Jurkat, Clone E6-1 (cell line): ENCODE measurements around the gene STPG2.
"Not testable (repeated sequence)": the region's sequence is repeated elsewhere in the genome, so short reads cannot be mapped to it uniquely, and the experiment has no call there.

ENCODE experiments used
- DNase-seq: peaks from one replicate; pipeline ENCODE4 v3.0.0-alpha.2; 2011; ENCODE audit warnings: low read depth, low spot score
- H3K4me3 ChIP-seq: 2 replicates; pipeline ENCODE4 v1.5.1; 2011; ENCODE audit warnings: mild to moderate bottlenecking, low read length, control low read depth, moderate library complexity

STPG2 gene

DNA sequence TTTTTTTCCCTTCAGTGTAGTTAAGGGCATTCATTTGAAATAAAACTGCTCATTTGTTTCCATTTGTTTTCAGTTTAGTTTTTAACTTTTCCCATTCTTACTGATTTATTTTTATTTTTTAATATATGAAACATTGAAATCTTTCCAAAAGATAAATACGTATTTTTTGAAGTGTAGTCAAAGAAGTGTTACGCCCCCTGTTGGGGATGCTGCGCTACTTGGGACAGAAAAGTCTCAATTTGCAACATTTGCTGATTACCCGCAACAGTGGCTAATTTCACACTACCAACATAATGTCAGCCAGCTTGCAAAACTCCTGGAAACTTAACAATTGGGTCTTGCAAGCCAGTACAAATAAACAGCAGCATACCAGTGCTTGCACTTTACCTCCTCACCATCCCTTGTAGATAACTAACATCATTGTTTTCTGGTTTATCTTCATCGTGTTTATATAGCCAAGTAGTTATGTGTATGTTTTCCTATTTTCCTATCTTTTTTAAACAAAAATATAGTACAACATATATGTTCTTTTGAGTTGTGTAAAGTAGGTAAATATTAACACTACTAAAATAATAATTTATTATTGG, 158.6 kb downstream of the STPG2 start:
- no peak overlapping the region for H3K4me3 ChIP-seq
- peak; percentile 24 for DNase-seq

DNA sequence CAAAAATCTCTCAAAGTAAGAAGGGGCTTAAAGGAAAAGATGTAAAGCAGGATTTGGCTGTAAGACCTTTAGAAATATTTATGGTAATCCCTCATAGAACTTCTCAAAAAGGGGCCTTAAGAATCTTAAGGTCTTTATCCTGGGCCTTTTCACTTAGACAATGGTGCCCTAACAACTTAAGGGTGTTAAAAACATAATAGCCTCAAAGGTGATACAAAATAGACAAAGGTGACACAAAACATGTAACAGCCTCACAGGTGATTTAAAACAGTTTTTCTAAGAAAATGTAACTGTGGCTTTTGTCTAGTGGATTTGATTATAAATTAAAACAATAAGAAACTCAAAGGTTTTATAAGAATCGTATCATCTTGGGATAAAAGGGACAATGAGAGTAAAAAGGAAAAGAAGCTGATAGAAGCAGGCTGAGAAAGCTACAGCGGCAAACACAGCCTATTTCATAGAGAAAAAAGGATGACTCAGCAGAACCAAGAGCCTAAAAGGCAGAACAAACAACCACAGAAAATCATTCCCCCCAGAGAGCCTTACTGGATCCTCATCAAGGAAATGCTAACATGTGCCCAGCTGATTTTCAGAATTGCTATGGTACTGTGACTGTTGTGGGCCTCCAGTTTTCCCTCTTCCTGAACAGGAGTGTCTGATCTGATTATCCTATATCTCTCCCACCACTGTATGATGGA, 164.3 kb downstream of the STPG2 start:
- H3K4me3 ChIP-seq, result no peak overlapping the region
- DNase-seq, result no peak

DNA sequence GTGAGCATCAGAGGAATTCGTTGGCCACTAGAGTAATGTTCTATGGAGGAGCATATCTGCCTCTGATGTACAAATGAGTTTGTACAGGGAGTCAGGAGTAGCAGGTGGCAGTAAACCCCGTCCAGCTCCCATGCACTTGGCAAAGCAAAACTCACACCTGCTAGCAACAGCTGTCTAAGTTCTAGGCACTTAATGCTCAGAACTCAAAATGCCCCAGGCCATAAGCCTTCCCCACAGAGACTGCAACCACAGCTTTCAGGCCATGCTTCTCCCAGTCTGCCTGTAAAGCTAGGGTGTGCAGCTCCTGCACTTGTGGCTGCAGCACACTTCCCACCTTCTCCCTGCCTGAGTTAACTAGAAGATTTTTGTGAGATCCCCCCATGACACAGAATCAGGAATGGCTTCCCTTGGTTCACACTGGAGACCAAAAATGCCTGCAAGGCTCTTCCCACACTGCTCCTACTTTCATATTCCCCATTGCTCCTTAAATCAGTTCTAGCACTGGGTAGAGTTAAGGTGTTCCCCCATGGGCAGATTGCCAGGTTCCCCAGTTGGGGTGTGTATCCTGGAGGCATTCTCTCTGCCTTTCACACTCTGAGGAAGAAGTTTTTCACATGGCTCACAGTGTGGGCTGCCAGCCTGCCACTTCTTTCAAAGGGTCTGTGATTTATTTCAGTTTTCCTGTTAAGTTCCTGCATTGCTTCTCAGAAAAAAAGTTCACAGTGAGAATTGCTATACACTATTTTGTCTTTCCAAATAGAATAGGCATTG, 189.9 kb downstream of the STPG2 start:
- DNase-seq, result peak; percentile 43
- no peak overlapping the region for H3K4me3 ChIP-seq

DNA sequence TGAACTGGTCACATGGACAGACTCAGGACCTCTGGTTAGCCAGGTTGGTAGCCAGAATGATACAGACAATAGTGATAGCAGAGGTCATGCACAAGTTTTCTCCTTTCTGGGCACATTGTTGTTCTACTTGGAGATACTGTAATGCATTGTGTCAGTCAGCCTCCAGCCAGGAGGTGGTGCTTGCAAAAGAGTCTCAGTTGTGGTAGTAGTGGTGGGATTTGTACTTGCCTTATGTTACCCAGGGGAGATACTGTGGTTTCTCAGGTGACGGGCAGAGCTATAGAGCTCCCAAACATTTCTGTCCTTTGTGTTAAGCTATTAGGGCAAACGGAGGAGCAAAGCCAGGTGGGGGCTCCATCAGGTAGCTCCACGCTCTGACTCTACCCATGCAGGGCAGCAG, 190.5 kb downstream of the STPG2 start:
- no peak overlapping the region for H3K4me3 ChIP-seq
- DNase-seq, result peak; percentile 17

DNA sequence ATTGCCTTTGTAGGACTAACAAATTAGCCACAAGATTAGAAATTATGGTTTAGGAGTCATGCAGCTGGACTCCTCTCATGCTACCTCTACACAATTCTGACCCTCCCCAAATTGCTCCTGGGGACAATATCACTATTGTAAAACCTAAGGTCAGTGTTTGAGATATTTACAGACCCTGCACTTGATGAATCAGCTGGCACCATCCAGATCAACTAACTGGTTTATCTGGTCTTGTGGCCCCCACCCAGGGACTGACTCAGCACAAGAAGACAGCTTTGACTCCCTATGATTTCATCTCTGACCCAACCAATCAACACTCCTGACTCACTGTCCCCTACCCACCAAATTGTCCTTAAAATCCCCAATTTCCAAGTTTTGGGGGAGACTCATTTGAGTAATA, 192.4 kb downstream of the STPG2 start:
- no peak overlapping the region for H3K4me3 ChIP-seq
- no peak for DNase-seq

DNA sequence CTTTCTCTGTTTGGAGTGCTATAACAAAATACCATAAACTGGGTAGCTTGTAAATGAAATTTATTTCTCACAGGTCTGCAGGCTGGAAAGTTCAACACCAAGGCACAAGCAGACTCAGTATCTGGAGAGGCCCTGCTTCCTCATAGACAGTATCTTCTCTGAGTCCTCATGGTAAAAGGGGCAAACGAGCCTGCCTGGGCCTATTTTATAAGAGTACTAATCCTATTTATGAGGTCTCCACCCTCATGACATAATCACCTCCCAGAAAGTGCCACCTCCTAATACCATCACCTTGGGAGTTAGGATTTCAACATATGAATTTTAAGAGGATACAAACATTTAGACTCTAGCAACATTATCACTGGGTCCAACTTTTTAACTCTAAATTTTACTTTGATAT, 200.3 kb downstream of the STPG2 start:
- H3K4me3 ChIP-seq, result no peak overlapping the region
- no peak for DNase-seq

DNA sequence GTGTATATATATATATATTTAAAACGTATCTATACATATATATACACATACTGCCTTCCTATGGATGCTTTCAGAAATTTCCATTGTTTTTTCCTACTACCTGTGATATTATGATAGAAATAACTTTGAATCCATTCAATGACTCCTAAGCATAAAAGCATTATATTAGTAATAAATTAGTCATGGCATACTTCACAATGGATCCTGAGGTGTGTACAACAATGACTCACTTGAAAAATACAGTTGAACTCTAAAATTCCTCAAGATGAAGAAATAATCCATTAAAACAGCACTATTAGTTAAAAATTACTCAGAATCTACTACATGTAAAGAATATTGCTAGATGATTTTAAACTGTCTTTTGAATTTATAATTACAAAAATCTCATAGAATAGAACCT, 201.1 kb downstream of the STPG2 start:
- DNase-seq, result no peak
- H3K4me3 ChIP-seq, result no peak overlapping the region

DNA sequence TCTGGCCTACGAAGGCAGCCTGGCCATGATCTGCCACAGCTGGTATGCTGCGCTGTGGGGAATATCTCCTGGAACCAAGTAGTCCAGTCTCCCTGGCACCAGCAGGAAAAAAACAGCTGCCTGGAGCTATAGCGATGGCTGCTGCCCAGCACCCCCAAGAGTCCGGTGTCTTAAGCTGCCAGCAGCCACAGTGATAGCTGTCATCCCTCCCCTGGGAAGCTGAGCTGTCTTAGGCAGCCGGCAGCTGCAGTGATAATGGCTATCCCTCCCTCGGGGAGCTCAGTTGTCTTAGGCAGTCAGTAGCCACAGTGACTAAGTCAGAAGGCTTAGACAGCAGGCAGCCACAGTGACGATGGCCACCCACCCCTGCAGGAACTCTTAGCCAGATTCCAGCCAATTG, 205.1 kb downstream of the STPG2 start:
- DNase-seq, result no peak

DNA sequence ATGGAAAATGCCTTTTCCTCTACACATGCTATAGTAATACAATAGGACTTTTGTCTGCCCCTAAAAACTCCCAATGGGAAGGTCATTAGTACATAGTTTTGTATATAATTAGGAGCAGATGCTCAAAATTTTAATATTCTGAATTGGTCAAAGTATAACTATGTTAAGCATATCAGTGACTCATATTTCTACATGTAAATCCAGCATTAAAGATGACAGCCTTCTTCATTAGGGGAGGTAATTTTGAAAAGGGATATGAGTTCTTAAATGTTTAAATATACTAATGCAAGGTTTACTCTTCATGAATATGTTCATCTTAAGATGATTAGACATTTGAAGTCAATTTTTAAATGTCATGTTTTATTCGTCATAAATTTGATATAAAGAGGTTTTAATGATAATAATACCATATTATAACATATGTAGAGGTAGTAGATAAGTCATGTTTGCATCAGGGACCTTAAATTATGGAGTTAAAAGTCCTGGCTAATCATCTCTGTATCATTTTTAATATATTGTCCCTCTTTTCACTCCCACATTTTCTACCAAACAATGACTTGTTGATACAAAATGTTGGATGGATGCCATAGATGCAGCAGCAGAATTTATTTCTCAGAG, 218.8 kb downstream of the STPG2 start:
- H3K4me3 ChIP-seq, result no peak overlapping the region
- DNase-seq, result no peak

More for the DNA sequence above, 205.1 kb downstream of the STPG2 start:
- H3K4me3 ChIP-seq, result no peak overlapping the region

DNA sequence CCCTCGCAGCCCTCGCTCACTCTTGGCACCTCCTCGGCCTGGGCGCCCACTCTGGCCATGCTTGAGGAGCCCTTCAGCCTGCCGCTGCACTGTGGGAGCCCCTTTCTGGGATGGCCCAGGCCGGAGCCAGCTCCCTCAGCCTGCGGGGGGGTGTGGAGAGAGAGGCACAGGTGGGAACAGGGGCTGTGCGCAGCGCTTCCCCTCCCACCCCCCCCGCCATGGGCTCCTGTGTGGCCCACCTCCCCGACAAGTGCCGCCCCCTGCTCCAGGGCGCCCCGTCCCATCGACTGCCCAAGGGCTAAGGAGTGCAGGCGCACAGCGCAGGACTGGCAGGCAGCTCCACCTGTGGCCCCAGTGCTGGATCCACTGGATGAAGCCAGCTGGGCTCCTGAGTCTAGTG, 220.2 kb downstream of the STPG2 start:
- no peak for DNase-seq
- no peak overlapping the region for H3K4me3 ChIP-seq

DNA sequence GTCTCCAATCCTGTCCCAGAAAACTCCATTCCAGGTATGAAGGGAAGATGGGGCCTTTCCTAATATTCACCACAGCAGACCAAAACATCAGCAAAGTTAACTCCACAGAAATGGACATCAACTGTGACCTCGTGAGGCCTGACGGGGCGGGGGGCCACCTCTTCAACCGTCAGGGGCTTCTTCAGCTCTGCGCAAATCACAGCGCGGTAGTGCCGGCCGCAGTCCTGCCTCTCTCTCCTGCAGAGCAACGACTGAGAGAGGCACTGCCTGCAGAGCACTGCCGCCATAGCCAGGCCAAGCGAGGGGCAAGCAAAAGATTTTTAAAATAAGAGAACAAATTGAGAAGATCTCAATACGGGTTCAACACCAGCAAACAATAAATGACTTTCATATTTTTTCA, 226.2 kb downstream of the STPG2 start:
- DNase-seq, result no peak
- no peak overlapping the region for H3K4me3 ChIP-seq

DNA sequence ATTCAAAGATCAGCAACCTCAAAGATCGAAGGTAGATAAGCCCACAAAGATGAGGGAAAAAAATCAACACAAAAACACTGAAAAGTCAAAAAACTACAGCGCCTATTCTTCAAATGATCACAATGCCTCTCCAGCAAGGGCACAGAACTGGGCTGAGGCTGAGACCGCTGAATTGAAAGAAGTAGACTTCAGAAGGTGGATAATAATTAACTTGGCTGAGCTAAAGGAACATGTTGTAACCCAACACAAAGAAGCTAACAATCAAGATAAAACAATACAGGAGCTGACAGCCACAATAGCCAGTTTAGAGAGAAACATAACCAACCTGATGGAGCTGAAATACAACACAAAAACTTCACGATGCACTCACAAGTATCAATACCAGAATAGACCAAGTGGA, 231.1 kb downstream of the STPG2 start:
- H3K4me3 ChIP-seq, result no peak overlapping the region
- no peak for DNase-seq

DNA sequence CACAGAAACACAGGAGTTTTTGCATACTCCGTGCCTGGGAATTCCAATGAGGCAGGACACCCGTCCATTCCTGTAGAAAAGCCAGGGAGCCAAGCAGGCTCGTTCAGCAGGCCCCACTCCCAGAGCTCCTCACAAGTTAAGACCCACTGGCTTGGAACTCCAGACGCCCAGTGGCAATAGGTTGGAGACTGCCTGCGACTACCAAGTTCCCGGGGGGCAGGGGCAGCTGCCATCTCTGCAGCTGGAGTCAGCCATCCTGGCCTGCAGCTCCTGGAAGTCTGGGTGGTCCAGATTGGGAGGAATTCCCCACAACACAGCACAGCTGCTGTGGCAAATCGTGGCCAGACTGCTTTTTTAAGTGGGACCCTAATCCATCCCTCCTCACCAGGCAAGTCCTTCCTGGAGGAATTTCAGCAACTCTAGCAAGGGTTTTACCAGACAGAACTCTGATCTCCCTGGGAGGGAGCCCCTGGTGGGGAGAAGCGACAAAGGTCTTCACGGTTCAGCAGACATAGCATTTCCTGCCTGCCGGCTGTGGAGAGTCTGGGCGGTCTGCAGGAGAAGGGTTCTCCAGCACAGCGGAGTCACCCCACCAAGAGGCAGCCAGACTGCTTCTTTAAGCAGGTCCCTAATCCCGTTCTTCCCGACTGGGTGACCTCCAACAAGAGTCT, 231.9 kb downstream of the STPG2 start:
- DNase-seq, result no peak

DNA sequence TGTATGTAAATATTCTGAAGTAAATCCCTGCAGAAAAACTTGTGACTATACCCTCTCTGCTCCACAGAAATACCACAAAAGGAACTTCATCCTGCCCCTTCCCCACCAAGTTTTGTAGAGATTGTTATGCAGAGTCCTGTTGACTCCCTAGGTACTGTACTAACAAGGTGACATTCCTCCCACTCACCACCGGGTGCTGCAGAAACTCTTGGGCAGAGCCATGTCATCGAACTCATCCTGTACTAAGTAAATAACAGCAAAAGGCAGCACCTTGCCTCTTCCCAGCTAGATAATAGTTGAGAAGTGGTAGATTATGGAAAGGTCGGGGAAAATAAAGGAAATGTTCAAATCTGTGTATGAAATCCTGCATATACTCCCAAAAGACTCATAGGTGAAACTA, 233.3 kb downstream of the STPG2 start:
- peak; percentile 15 for DNase-seq
- H3K4me3 ChIP-seq, result no peak overlapping the region

More for the DNA sequence above, 231.9 kb downstream of the STPG2 start:
- no peak overlapping the region for H3K4me3 ChIP-seq

DNA sequence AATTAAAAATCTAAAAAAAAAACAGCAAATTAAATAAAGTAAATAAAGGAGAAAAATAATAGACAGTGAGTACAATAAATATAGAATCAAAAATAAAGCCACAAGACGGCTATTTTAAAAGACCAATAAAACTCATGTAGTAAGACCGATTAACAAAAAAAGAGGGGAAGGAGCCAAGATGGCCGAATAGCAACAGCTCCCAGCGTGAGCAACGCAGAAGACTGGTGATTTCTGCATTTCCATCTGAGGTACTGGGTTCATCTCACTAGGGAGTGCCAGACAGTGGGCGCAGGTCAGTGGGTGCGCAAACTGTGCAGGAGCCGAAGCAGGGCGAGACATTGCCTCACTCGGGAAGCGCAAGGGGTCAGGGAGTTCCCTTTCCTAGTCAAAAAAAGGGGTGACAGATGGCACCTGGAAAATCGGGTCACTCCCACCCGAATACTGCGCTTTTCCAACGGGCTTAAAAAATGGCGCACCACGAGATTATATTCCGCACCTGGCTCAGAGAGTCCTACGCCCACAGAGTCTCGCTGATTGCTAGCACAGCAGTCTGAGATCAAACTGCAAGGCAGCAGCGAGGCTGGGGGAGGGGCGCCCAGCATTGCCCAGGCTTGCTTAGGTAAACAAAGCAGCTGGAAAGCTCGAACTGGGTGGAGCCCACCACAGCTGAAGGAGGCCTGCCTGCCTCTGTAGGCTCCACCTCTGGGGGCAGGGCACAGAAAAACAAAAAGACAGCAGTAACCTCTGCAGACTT, 239.7 kb downstream of the STPG2 start:
- DNase-seq, H3K4me3 ChIP-seq: not testable (repeated sequence)

DNA sequence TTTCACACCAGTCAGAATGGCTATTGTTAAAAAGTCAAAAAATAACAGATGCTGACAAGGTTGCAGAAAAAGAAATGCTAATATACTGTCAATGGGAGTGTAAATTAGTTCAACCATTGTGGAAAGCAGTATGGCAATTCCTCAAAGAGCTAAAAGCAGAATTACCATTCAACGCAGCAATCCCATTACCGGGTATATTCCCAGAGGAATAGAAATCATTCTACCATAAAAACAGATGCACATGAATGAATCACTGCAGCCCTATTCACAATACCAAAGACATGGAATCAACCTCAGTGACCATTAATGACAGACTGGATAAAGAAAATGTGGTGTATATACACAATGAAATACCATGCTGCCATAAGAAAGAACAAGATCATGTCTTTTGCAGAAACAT, 243.0 kb downstream of the STPG2 start:
- DNase-seq, result no peak
- no peak overlapping the region for H3K4me3 ChIP-seq

DNA sequence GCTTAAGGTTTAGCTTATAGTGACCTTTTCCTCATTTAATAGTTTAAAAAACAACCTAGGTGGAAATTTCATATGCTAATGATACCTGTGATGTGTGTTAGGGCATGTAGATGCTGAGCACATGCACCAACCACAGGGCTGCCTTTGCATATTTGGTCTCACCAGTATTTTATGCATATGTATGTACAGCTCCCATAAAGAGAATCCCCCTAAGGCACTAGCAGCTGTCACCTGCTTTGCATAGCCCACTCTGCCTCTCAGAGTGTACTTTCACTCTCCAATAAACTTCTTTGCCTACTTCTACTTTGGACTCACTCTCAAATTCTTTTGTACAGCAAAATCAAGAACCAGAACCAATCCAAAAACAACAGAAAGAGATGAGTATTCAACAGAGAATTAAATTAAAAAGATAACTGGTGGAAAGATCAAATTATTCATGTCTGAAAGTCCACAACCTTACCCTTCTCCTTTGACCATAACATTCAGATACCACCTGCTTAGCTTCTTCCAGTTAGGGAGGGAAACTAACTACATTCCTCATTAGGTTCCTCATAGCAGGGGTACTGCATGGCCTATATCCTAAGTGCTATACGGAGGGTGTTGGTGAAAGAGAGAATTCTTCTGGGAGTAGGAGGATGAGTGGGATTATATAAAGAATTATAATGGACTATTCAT, 250.5 kb downstream of the STPG2 start:
- DNase-seq, result no peak
- no peak overlapping the region for H3K4me3 ChIP-seq

DNA sequence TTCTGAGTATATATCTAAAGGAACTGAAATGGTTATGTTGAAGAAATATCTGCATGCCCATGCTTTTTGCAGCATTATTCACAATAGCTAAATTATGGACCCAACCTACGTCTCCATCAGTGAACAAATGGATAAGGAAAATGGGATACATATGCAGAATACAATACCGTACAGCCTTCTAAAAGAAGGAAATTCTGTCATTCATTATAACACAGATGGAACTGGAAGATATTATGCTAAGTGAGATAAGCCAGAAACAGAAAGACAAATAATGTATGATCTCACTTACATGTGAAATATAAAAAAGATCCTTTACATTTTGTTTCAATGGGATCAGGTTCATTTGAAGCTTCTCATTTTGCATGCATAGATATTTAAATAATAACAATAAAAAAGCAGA, 263.3 kb downstream of the STPG2 start:
- no peak for DNase-seq
- no peak overlapping the region for H3K4me3 ChIP-seq
